GM12864 (cell line): ENCODE measurements around the gene PALLD.

Experiments used
- DNase-seq: peaks from one replicate; pipeline ENCODE4 v3.0.0-alpha.2; 2011; ENCODE audit warnings: low read depth
- H3K4me3 ChIP-seq: 2 replicates; pipeline ENCODE4 v1.5.1; 2011; ENCODE audit warnings: mild to moderate bottlenecking, low read depth, low read length, control low read depth
- CTCF ChIP-seq: IDR thresholded peaks from 2 replicates; pipeline ENCODE4 v1.5.1; 2011; ENCODE audit warnings: low read depth, mild to moderate bottlenecking, moderate library complexity, low read length, control low read depth, inconsistent platforms; ENCODE audit errors: missing control alignments

PALLD gene

GRCh38 chr4:168860827-168861226, 364.0 kb downstream of the PALLD start:
- DNase-seq, result no peak
- no peak for TF ChIP-seq CTCF
- no peak overlapping the region for H3K4me3 ChIP-seq

GRCh38 chr4:168863719-168864647, 367.1 kb downstream of the PALLD start:
- DNase-seq, result no peak
- no peak for TF ChIP-seq CTCF
- H3K4me3 ChIP-seq, result no peak overlapping the region

GRCh38 chr4:168864821-168865541, 368.1 kb downstream of the PALLD start:
- TF ChIP-seq CTCF, result no peak
- no peak for DNase-seq
- no peak overlapping the region for H3K4me3 ChIP-seq

GRCh38 chr4:168865854-168866253, 369.0 kb downstream of the PALLD start:
- DNase-seq, result no peak

GRCh38 chr4:168866635-168867034, 369.8 kb downstream of the PALLD start:
- no peak for TF ChIP-seq CTCF
- DNase-seq, result no peak
- H3K4me3 ChIP-seq, result no peak overlapping the region

More at GRCh38 chr4:168865854-168866253, 369.0 kb downstream of the PALLD start:
- H3K4me3 ChIP-seq, result no peak overlapping the region
- TF ChIP-seq CTCF, result no peak

- no peak overlapping the region for H3K4me3 ChIP-seq
- TF ChIP-seq CTCF, result no peak
- DNase-seq, result no peak
Observed at GRCh38 chr4:168867128-168867527, 370.3 kb downstream of the PALLD start.
